HEK293 (cell line): Measurements from ENCODE around the gene CBX5.
A peak's percentile ranks its signal among the peaks of the same experiment; 100 is the strongest.

ENCODE experiments used
- GLI4 ChIP-seq: fragments of 450-650 bp; formaldehyde crosslinking; IDR thresholded peaks from 2 replicates; pipeline ENCODE4 v1.5.1; 2016; ENCODE audit warnings: missing biosample characterization, missing genetic modification characterization
- GLIS1 ChIP-seq: fragments of 450-650 bp; formaldehyde crosslinking; IDR thresholded peaks from 2 replicates; pipeline ENCODE4 v1.5.1; 2016; ENCODE audit warnings: missing biosample characterization, missing genetic modification characterization
- KLF16 ChIP-seq: fragments of 450-650 bp; formaldehyde crosslinking; IDR thresholded peaks from 2 replicates; pipeline ENCODE4 v1.5.1; 2017; ENCODE audit warnings: missing biosample characterization, missing genetic modification characterization
- KLF17 ChIP-seq: fragments of 450-650 bp; formaldehyde crosslinking; IDR thresholded peaks from 2 replicates; pipeline ENCODE4 v1.5.1; 2016; ENCODE audit warnings: missing biosample characterization, missing genetic modification characterization
- PBX3 ChIP-seq: sonication (generic); formaldehyde crosslinking; IDR thresholded peaks from 2 replicates; pipeline ENCODE4 v1.8.1; 2022; ENCODE audit warnings: mild to moderate bottlenecking, moderate library complexity, missing genetic modification reagents
- PRDM10 ChIP-seq: fragments of 450-650 bp; formaldehyde crosslinking; IDR thresholded peaks from 2 replicates; pipeline ENCODE4 v1.5.1; 2016; ENCODE audit warnings: missing biosample characterization, missing genetic modification characterization
- TCF7L2 ChIP-seq: IDR thresholded peaks from 2 replicates; pipeline ENCODE4 v1.6.1; 2011; ENCODE audit warnings: low read depth, mild to moderate bottlenecking, inconsistent platforms, low read length, moderate library complexity, borderline replicate concordance
- YY1 ChIP-seq: fragments of 450-650 bp; formaldehyde crosslinking; IDR thresholded peaks from 2 replicates; pipeline ENCODE4 v1.5.1; 2018; ENCODE audit warnings: missing biosample characterization, missing genetic modification characterization
- ZBTB44 ChIP-seq: fragments of 450-650 bp; IDR thresholded peaks from 2 replicates; pipeline ENCODE4 v1.5.1; 2018; ENCODE audit warnings: missing biosample characterization, mild to moderate bottlenecking, missing genetic modification characterization
- ZFP37 ChIP-seq: fragments of 450-650 bp; formaldehyde crosslinking; IDR thresholded peaks from 2 replicates; pipeline ENCODE4 v1.5.1; 2016; ENCODE audit warnings: missing biosample characterization, missing genetic modification characterization
- ZFP69B ChIP-seq: fragments of 450-650 bp; formaldehyde crosslinking; IDR thresholded peaks from 2 replicates; pipeline ENCODE4 v1.5.1; 2016; ENCODE audit warnings: missing biosample characterization, missing genetic modification characterization
- ZNF10 ChIP-seq: fragments of 450-650 bp; formaldehyde crosslinking; IDR thresholded peaks from 2 replicates; pipeline ENCODE4 v1.5.1; 2017; ENCODE audit warnings: missing biosample characterization, missing genetic modification characterization
- ZNF366 ChIP-seq: fragments of 450-650 bp; formaldehyde crosslinking; conservative IDR thresholded peaks from 2 replicates; pipeline ENCODE4 v1.5.1; 2016; ENCODE audit warnings: missing biosample characterization, missing genetic modification characterization
- ZNF558 ChIP-seq: fragments of 450-650 bp; formaldehyde crosslinking; IDR thresholded peaks from 2 replicates; pipeline ENCODE4 v1.5.1; 2016; ENCODE audit warnings: missing biosample characterization, missing genetic modification characterization
- ZNF560 ChIP-seq: fragments of 450-650 bp; formaldehyde crosslinking; IDR thresholded peaks from 2 replicates; pipeline ENCODE4 v1.5.1; 2017; ENCODE audit warnings: missing biosample characterization, missing genetic modification characterization, borderline replicate concordance
- ZNF596 ChIP-seq: fragments of 450-650 bp; IDR thresholded peaks from 2 replicates; pipeline ENCODE4 v1.5.0; 2018; ENCODE audit warnings: missing biosample characterization, mild to moderate bottlenecking, missing genetic modification characterization, moderate library complexity
- ZNF639 ChIP-seq: fragments of 450-650 bp; formaldehyde crosslinking; IDR thresholded peaks from 2 replicates; pipeline ENCODE4 v1.5.1; 2016; ENCODE audit warnings: missing biosample characterization, missing genetic modification characterization
- ZNF664 ChIP-seq: fragments of 450-650 bp; formaldehyde crosslinking; IDR thresholded peaks from 2 replicates; pipeline ENCODE4 v1.5.1; 2016; ENCODE audit warnings: missing biosample characterization, missing genetic modification characterization
- ZNF792 ChIP-seq: fragments of 450-650 bp; formaldehyde crosslinking; IDR thresholded peaks from 2 replicates; pipeline ENCODE4 v1.5.1; 2016; ENCODE audit warnings: missing biosample characterization, missing genetic modification characterization
- ZSCAN23 ChIP-seq: fragments of 450-650 bp; formaldehyde crosslinking; IDR thresholded peaks from 2 replicates; pipeline ENCODE4 v1.5.1; 2016; ENCODE audit warnings: missing biosample characterization, missing genetic modification characterization
- ZSCAN30 ChIP-seq: fragments of 450-650 bp; IDR thresholded peaks from 2 replicates; pipeline ENCODE4 v1.5.1; 2018; ENCODE audit warnings: missing biosample characterization, mild to moderate bottlenecking, missing genetic modification characterization, moderate library complexity
- ZSCAN4 ChIP-seq: fragments of 450-650 bp; formaldehyde crosslinking; IDR thresholded peaks from 2 replicates; pipeline ENCODE4 v1.5.1; 2017; ENCODE audit warnings: missing biosample characterization, missing genetic modification characterization
- TF ChIP-seq, protein P1 (sequence below): fragments of 450-650 bp; formaldehyde crosslinking; IDR thresholded peaks from 2 replicates; pipeline ENCODE4 v1.5.1; 2016; ENCODE audit warnings: missing biosample characterization, missing genetic modification characterization, borderline replicate concordance

CBX5 gene

GRCh38 chr12:54324617-54325441 is 44.9 kb upstream of the CBX5 start, which contains the start of gene COPZ1 (continued):
- TF ChIP-seq, protein P1, sequence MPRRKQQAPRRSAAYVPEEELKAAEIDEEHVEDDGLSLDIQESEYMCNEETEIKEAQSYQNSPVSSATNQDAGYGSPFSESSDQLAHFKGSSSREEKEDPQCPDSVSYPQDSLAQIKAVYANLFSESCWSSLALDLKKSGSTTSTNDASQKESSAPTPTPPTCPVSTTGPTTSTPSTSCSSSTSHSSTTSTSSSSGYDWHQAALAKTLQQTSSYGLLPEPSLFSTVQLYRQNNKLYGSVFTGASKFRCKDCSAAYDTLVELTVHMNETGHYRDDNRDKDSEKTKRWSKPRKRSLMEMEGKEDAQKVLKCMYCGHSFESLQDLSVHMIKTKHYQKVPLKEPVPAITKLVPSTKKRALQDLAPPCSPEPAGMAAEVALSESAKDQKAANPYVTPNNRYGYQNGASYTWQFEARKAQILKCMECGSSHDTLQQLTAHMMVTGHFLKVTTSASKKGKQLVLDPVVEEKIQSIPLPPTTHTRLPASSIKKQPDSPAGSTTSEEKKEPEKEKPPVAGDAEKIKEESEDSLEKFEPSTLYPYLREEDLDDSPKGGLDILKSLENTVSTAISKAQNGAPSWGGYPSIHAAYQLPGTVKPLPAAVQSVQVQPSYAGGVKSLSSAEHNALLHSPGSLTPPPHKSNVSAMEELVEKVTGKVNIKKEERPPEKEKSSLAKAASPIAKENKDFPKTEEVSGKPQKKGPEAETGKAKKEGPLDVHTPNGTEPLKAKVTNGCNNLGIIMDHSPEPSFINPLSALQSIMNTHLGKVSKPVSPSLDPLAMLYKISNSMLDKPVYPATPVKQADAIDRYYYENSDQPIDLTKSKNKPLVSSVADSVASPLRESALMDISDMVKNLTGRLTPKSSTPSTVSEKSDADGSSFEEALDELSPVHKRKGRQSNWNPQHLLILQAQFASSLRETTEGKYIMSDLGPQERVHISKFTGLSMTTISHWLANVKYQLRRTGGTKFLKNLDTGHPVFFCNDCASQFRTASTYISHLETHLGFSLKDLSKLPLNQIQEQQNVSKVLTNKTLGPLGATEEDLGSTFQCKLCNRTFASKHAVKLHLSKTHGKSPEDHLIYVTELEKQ (tag by site-specific recombination): 0 out of 2 replicates have a peak, but pooled peaks have one; percentile 47
- peak; percentile 74; the same call in 1 of the 2 replicates for TF ChIP-seq ZFP37 (tag by site-specific recombination)
- TF ChIP-seq ZSCAN30: peak; percentile 51; the same call in 1 of the 2 replicates
- no peak for TF ChIP-seq GLIS1 (tag by site-specific recombination)
- TF ChIP-seq ZNF558 (tag by site-specific recombination): no peak
- TF ChIP-seq ZNF596 (tag by site-specific recombination): no peak
- peak; percentile 72; the same call in 1 of the 2 replicates for TF ChIP-seq ZNF639 (tag by site-specific recombination)
- TF ChIP-seq ZNF10: peak; percentile 68
- peak; percentile 90 for TF ChIP-seq YY1 (tag by site-specific recombination)
- no peak for TF ChIP-seq ZNF560 (tag by site-specific recombination)
- TF ChIP-seq ZNF366 (tag by site-specific recombination): peak; percentile 51; the same call in 1 of the 2 replicates
- no peak for TF ChIP-seq ZNF792 (tag by site-specific recombination)
- TF ChIP-seq PRDM10 (tag by site-specific recombination): no peak
- no peak for TF ChIP-seq ZSCAN23
- no peak for TF ChIP-seq TCF7L2
- TF ChIP-seq PBX3 (CRISPR knock-in tag): 0 out of 2 replicates have a peak, but pooled peaks have one; percentile 55
- peak; percentile 44; the same call in 1 of the 2 replicates for TF ChIP-seq ZSCAN4 (tag by site-specific recombination)
- TF ChIP-seq ZBTB44 (tag by site-specific recombination): no peak
- no peak for TF ChIP-seq ZNF664 (tag by site-specific recombination)
- TF ChIP-seq KLF16: peak; percentile 70
- TF ChIP-seq ZFP69B (tag by site-specific recombination): 0 out of 2 replicates have a peak, but pooled peaks have one; percentile 13
- TF ChIP-seq GLI4 (tag by site-specific recombination): 0 out of 2 replicates have a peak, but pooled peaks have one; percentile 25
- peak; percentile 74; the same call in 1 of the 2 replicates for TF ChIP-seq KLF17
